Psoas muscle (tissue), 8 donors: ENCODE results near the gene CDH26. TPM values are rescaled to one million over a fixed set of nuclear protein-coding genes. Genes with fewer than 3 reads are reported as not detected.
A peak's percentile ranks its signal among the peaks of the same experiment; 100 is the strongest.

Experiments used
- ATAC-seq, 4 donors: fragments of 200-7000 bp; cut with Tn5 transposase; one replicate each; pipeline ENCODE4 v1.9.1; 2020; ENCODE audit warnings: moderate library complexity in 3 of 4, mild to moderate bottlenecking in 2 of 4
- DNase-seq, 2 donors: peaks; one replicate each; pipeline ENCODE4 v3.0.0-alpha.2; 2020
- H3K27ac ChIP-seq: fragments of 200-600 bp; one replicate; pipeline ENCODE4 v1.8.0; 2022
- H3K27me3 ChIP-seq, 3 donors: fragments of 200-600 bp in 1 of 3; one replicate each; pipeline versions ENCODE4 v1.6.1 to v1.8.0; 2013 to 2022; ENCODE audit warnings: low read length in 2 of 3, mild to moderate bottlenecking in 2 of 3, moderate library complexity in 1 of 3; ENCODE audit not compliant: insufficient read depth in 3 of 3
- H3K36me3 ChIP-seq, 2 donors: fragments of 200-600 bp in 1 of 2; one replicate each; pipeline versions ENCODE4 v1.6.1 to v1.8.0; 2013 to 2022; ENCODE audit warnings: low read depth in 1 of 2, mild to moderate bottlenecking in 1 of 2, moderate library complexity in 1 of 2; ENCODE audit not compliant: insufficient read depth in 1 of 2
- H3K4me1 ChIP-seq: fragments of 200-600 bp; one replicate; pipeline ENCODE4 v1.8.0; 2022
- H3K4me3 ChIP-seq: fragments of 200-600 bp; one replicate; pipeline ENCODE4 v1.8.0; 2022; ENCODE audit warnings: mild to moderate bottlenecking
- H3K9me3 ChIP-seq: fragments of 200-600 bp; one replicate; pipeline ENCODE4 v1.8.0; 2022
- WGBS, 3 donors: extraction: QIAGEN DNeasy Blood & Tissue Kit; methylation state at CpG; one replicate each; pipeline versions ENCODE4 v1.1.6 to v1.1.7; 2013; 5-methylcytosine and 5-hydroxymethylcytosine counted together
- intact Hi-C, 2 donors: fragments of 100-400 bp; cut with DNase I; formaldehyde crosslinking; loops; one replicate each; pipeline versions ENCODE4 v1.11.0 to v1.14.2; 2022
- polyA plus RNA-seq, 3 donors: library from polyadenylated mRNA; stranded (reverse); fragments of 200-250 nt; gene quantifications; one replicate each; pipeline ENCODE4 v1.2.3, GENCODE V29; 2013
- total RNA-seq, 4 donors: library from RNA; stranded (reverse); fragmentation: NEBNext Ultra II Directional in 2 of 4; extraction: Animal tissue kit (Norgen Biotek cat#: 25700) in 2 of 4; gene quantifications; one replicate each; pipeline versions ENCODE4 v1.2.1 to v1.2.4, GENCODE V29; 2021 to 2023
- TF ChIP-seq, protein P1 (sequence below): fragments of 200-600 bp; IDR thresholded peaks from one replicate; pipeline ENCODE4 v1.8.0; 2022; ENCODE audit warnings: antibody characterized with exemption
- donor health status: healthy with polysubstance abuse.
- donor health status: DM: no; HTN: no; CAD: no; lungs with moderate emphysema.
- donor health status: Bipolar disorder and iron deficiency.
- donor health status: healthy.
- donor health status: DM: yes; HTN: yes; CAD: no.
- donor health status: DM: no; HTN: no; CAD: no.
- donor health status: DM: no; HTN: no; CAD: no.
- donor health status: DM: yes; HTN: yes; CAD: no.

CDH26 gene
- total and polyA plus RNA-seq, 7 donors: 0.18 to 0.77 (median 0.32) TPM

DNA sequence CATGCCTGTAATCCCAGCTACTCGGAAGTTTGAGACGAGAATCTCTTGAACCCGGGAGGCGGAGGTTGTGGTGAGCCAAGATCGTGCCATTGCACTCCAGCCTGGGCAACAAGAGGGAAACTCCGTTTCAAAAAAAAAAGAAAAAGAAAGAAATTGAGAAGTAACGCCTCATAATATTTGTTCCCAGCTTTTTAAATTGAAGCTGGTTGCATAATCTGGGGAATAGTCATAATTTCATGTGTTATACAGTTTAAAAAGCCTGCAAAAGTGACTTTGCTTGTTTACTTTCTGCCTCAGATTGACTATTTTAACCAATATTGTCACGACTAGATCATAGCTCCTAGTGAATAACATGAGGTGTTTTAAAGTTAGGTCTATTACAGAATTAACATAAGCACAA, 10.8 kb upstream of the CDH26 start:
- Histone ChIP-seq H3K27me3 (no peaks in the 10 kb centered on the region), H3K4me3 (no peak overlapping the region), H3K4me1 (peaks cover 39% of the 10 kb centered on the region), H3K9me3 (no peaks in the 10 kb centered on the region), H3K36me3 (peaks cover 0 to 55% of the 10 kb centered on the region in 2 donors), H3K27ac (no peak overlapping the region)
- ATAC-seq (no peak), DNase-seq (no peak)
- TF ChIP-seq, protein P1, sequence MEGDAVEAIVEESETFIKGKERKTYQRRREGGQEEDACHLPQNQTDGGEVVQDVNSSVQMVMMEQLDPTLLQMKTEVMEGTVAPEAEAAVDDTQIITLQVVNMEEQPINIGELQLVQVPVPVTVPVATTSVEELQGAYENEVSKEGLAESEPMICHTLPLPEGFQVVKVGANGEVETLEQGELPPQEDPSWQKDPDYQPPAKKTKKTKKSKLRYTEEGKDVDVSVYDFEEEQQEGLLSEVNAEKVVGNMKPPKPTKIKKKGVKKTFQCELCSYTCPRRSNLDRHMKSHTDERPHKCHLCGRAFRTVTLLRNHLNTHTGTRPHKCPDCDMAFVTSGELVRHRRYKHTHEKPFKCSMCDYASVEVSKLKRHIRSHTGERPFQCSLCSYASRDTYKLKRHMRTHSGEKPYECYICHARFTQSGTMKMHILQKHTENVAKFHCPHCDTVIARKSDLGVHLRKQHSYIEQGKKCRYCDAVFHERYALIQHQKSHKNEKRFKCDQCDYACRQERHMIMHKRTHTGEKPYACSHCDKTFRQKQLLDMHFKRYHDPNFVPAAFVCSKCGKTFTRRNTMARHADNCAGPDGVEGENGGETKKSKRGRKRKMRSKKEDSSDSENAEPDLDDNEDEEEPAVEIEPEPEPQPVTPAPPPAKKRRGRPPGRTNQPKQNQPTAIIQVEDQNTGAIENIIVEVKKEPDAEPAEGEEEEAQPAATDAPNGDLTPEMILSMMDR: no peak
- WGBS, 3 donors: 51 to 68% (median 63%) methylated on average over 8 of the region's 8 CpGs
- intact Hi-C loops: no loop called here

DNA sequence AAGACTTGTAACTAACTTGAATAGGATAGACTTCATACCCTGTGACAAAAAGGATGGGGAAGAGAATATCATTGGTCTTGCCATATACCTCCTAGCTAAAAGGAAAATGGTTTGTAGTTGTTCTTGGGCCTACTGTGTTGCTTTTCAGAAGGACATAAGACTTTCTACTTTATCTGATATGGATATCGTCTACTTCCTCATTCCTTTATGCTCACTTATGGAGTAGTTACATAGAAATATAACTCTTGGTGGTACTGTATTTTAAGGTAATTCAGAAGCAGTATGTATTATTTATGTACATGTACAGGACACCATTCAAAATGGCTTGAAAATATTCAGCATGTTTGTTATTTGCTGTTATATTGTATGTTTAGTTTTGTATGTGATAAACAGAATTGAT, 10.0 kb upstream of the CDH26 start:
- DNase-seq (no peak), ATAC-seq (no peak)
- Histone ChIP-seq H3K36me3 (peaks cover 0 to 47% of the 10 kb centered on the region in 2 donors), H3K9me3 (no peaks in the 10 kb centered on the region), H3K27ac (no peak overlapping the region), H3K4me1 (peaks cover 30% of the 10 kb centered on the region), H3K27me3 (no peaks in the 10 kb centered on the region), H3K4me3 (no peak overlapping the region)
- intact Hi-C loops: no loop called here
- TF ChIP-seq, protein P1: no peak
- WGBS, 3 donors: 64 to 69% (median 65%) methylated on average over 1 of the region's 1 CpG

DNA sequence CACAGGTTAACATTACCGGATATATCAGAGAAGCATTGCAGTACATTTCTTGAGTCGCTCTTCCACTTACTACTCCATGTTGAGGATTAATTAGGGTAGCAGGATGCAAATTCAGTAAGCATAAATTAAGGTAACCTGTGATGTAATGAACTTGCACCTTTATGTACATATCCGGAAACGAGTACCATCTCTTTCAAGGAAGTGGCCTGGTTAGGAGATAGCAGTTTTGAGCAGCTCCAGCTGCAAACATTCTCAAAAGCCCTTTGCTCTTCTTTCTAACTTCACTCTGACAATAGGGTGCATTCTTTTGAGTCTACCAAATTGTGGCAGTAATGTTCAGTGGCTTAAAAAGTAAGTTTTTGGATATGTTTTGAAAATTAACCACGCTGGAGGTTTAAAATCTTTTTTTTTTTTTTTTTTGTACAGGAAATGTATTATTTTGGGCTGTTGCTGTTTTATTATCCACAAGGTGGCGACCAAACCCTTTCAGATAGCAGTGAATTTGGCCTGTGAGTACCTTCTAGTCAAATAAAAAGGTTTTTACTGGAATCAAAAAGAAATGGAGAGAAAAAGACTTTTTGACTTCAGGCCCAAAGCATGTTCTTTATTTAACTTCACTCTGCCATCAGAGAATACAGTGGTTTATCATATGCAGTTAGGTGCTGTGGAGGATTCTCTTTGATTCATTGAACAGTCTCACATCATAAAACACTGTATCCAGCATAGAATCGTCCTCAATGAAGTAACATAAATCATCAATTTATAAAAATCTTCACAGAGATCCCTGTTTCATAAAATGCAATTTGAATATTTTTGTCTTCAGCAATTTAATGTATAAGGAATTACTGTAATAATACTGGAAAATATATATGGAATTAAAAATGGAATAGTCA, 9.1 kb upstream of the CDH26 start:
- no peak overlapping the region for H3K27ac ChIP-seq
- intact Hi-C loops: no loop called here
- DNase-seq (no peak), ATAC-seq (peak in 2 of 4 donors; percentile 61 to 76)
- H3K27me3 ChIP-seq: no peaks in the 10 kb centered on the region
- WGBS, 3 donors: 35 to 47% (median 42%) methylated on average over 7 of the region's 7 CpGs
- H3K36me3 ChIP-seq: peaks cover 0 to 38% of the 10 kb centered on the region in 2 donors
- peaks cover 30% of the 10 kb centered on the region for H3K4me1 ChIP-seq
- no peaks in the 10 kb centered on the region for H3K9me3 ChIP-seq
- no peak overlapping the region for H3K4me3 ChIP-seq
- TF ChIP-seq, protein P1: peak; percentile 63

DNA sequence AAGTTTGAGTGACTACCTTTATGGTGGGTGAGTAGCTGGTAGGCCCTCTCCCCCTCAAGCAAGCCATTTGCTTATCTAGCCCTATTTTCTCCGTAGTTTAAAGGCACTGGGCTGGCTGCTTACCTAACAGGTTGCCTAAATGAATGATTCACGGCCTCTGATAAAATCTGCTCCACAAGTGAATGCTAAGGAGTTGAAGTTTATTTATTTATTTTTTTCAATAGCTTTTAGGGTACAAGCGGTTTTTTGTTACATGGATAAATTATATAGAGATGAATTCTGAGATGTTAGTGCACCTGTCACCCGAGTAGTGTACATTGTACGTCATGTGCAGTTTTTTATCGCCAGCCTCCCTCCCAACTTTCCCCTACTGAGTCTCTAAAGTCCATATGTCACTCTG, 8.3 kb upstream of the CDH26 start:
- Histone ChIP-seq H3K9me3 (no peaks in the 10 kb centered on the region), H3K4me1 (peaks cover 31% of the 10 kb centered on the region), H3K27me3 (no peaks in the 10 kb centered on the region), H3K36me3 (peaks cover 0 to 30% of the 10 kb centered on the region in 2 donors), H3K27ac (no peak overlapping the region), H3K4me3 (no peak overlapping the region)
- TF ChIP-seq, protein P1: no peak
- intact Hi-C loops: no loop called here
- 83 to 92% (median 83%) methylated on average over 6 of the region's 6 CpGs for WGBS, 3 donors
- ATAC-seq (no peak), DNase-seq (no peak)
